Measurements from ENCODE around the gene PTCSC3. TPM values are rescaled to one million over a fixed set of nuclear protein-coding genes. Genes with fewer than 3 reads are reported as not detected.

PTCSC3 gene
- total RNA-seq, 4 donors from 2014 or later: not detected

GRCh38 chr14:36194663-36195062, 18.1 kb upstream of the PTCSC3 start:
- H3K27me3 ChIP-seq: no peaks in the 10 kb centered on the region
- H3K36me3 ChIP-seq: no peaks in the 10 kb centered on the region
- no peaks in the 10 kb centered on the region for H3K9me3 ChIP-seq
- DNase-seq: no peak
- no peaks in the 10 kb centered on the region for H3K4me1 ChIP-seq
- TF ChIP-seq CTCF (IDR thresholded peaks at IDR 0.05) (no peak), POLR2A (IDR thresholded peaks at IDR 0.05) (no peak)
- H3K27ac ChIP-seq: no peak overlapping the region
- no peak overlapping the region for H3K4me3 ChIP-seq

GRCh38 chr14:36192530-36192929, 16.0 kb upstream of the PTCSC3 start:
- DNase-seq: no peak
- Histone ChIP-seq H3K4me1 (no peaks in the 10 kb centered on the region), H3K27me3 (no peaks in the 10 kb centered on the region), H3K9me3 (no peaks in the 10 kb centered on the region), H3K27ac (no peak overlapping the region), H3K4me3 (no peak overlapping the region), H3K36me3 (no peaks in the 10 kb centered on the region)
- TF ChIP-seq CTCF (IDR thresholded peaks at IDR 0.05): no peak
- TF ChIP-seq POLR2A (IDR thresholded peaks at IDR 0.05): no peak

GRCh38 chr14:36183402-36183801, 6.9 kb upstream of the PTCSC3 start:
- Histone ChIP-seq H3K27me3 (no peaks in the 10 kb centered on the region), H3K27ac (no peak overlapping the region), H3K36me3 (no peaks in the 10 kb centered on the region), H3K9me3 (no peaks in the 10 kb centered on the region), H3K4me1 (no peaks in the 10 kb centered on the region), H3K4me3 (no peak overlapping the region)
- no peak for TF ChIP-seq CTCF (IDR thresholded peaks at IDR 0.05)
- no peak for TF ChIP-seq POLR2A (IDR thresholded peaks at IDR 0.05)
- no peak for DNase-seq

- Histone ChIP-seq H3K4me1 (no peaks in the 10 kb centered on the region), H3K36me3 (no peaks in the 10 kb centered on the region), H3K9me3 (no peaks in the 10 kb centered on the region), H3K4me3 (no peak overlapping the region), H3K27ac (no peak overlapping the region), H3K27me3 (no peaks in the 10 kb centered on the region)
- DNase-seq: no peak
- TF ChIP-seq POLR2A (IDR thresholded peaks at IDR 0.05): no peak
- no peak for TF ChIP-seq CTCF (IDR thresholded peaks at IDR 0.05)
Measured at GRCh38 chr14:36181417-36181816, 4.9 kb upstream of the PTCSC3 start.

- Histone ChIP-seq H3K4me3 (no peak overlapping the region), H3K27me3 (no peaks in the 10 kb centered on the region), H3K4me1 (no peaks in the 10 kb centered on the region), H3K36me3 (no peaks in the 10 kb centered on the region), H3K27ac (no peak overlapping the region), H3K9me3 (no peaks in the 10 kb centered on the region)
- no peak for DNase-seq
- TF ChIP-seq POLR2A (IDR thresholded peaks at IDR 0.05) (no peak), CTCF (IDR thresholded peaks at IDR 0.05) (no peak)
Measured at GRCh38 chr14:36177489-36177888, 967 bp upstream of the PTCSC3 start.

GRCh38 chr14:36174767-36175424, 1.6 kb downstream of the PTCSC3 start:
- Histone ChIP-seq H3K4me1 (no peaks in the 10 kb centered on the region), H3K4me3 (no peak overlapping the region), H3K36me3 (no peaks in the 10 kb centered on the region), H3K9me3 (no peaks in the 10 kb centered on the region), H3K27ac (no peak overlapping the region), H3K27me3 (no peaks in the 10 kb centered on the region)
- no peak for DNase-seq
- TF ChIP-seq CTCF (IDR thresholded peaks at IDR 0.05): no peak
- no peak for TF ChIP-seq POLR2A (IDR thresholded peaks at IDR 0.05)

Data from Peyer's patch (tissue), 4 donors.